GM12891 (cell line): ENCODE data around the gene RHEBL1.

Source experiments
- PAX5 ChIP-seq: IDR thresholded peaks from 2 replicates; pipeline ENCODE4 v1.6.1; 2011; ENCODE audit warnings: low read length, moderate library complexity, mild to moderate bottlenecking; ENCODE audit not compliant: insufficient read depth, severe bottlenecking
- POLR2A ChIP-seq: IDR thresholded peaks from 2 replicates; pipeline ENCODE4 v1.6.1; 2011; ENCODE audit warnings: low read depth, low read length, control low read depth
- POLR2AphosphoS5 ChIP-seq: IDR thresholded peaks from 2 replicates; pipeline ENCODE4 v1.6.1; 2011; ENCODE audit warnings: low read depth, low read length, control low read depth
- SPI1 ChIP-seq: IDR thresholded peaks from 2 replicates; pipeline ENCODE4 v1.6.1; 2011; ENCODE audit warnings: low read depth, low read length, control low read depth
- TAF1 ChIP-seq: IDR thresholded peaks from 2 replicates; pipeline ENCODE4 v1.6.1; 2011; ENCODE audit warnings: low read depth, low read length, control low read depth

- TF ChIP-seq POLR2A (no peak), PAX5 (no peak), POLR2AphosphoS5 (no peak), TAF1 (no peak), SPI1 (no peak)
These were observed 3.7 kb downstream of the RHEBL1 start for GRCh38 chr12:49066120-49066519.
